Stimulated activated CD4-positive, alpha-beta T cell treated with anti-CD3 and anti-CD28 coated beads, TNF-alpha, amount 100 ng/mL, for 4 hours (primary cell): ENCODE data around the gene POU6F1.
"Not testable (repeated sequence)": the region's sequence is repeated elsewhere in the genome, so short reads cannot be mapped to it uniquely, and the experiment has no call there.

Experiments used
- DNase-seq, 3 experiments: peaks; one replicate each; pipeline ENCODE4 v3.0.0-alpha.2; 2020; ENCODE audit warnings: low read depth in 3 of 3

Gene POU6F1

DNA sequence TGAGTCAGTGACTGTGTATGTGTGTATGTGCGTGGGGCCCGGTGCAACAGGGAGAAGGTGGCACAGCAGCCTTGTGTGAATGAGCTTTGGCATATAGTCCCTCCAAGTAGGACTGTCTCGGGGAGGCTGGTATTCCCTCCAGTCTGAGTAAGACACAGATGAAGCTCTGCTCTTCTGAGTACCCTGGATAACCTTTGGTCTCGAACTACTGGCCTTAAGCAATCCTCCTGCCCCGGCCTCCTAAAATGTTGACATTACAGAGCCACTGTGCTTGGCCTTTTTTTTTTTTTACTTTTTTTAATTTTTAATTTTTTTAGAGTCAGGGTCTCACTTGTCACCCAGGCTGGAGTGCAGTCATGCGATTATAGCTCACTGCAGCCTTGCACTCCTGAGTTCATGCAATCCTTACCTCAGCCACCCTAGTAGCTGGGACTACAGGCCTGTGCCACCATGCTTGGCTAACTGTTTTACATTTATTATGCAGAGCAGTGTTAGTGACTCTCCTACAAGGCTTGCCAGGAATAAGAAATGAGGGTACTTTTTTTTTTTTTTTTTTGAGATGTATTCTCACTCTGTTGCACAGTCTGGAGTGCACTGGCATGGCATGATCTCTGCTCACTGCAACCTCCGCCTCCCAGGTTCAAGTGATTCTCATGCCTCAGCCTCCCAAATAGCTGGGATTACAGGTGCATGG, 11.4 kb upstream of the POU6F1 start:
- no peak for DNase-seq

DNA sequence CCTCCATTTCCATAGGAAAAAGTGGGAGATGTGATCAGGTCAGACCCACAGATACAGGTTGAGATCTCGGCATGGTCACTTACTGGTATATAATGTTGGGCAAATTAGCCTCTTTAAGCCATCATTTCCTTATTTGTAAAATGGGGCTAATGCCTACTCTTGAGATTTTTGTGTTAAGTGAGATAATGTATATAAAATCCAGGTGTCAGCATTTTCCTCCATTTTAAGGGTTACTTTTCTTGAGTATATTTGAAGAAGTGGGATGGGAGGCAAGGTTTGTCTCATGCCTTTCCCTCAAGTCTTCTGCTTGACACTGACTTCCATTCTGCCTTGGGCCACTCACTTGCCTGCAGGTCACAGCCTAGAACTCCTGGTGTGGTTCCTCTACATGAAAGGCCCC, 10.1 kb upstream of the POU6F1 start:
- DNase-seq, result no peak

DNA sequence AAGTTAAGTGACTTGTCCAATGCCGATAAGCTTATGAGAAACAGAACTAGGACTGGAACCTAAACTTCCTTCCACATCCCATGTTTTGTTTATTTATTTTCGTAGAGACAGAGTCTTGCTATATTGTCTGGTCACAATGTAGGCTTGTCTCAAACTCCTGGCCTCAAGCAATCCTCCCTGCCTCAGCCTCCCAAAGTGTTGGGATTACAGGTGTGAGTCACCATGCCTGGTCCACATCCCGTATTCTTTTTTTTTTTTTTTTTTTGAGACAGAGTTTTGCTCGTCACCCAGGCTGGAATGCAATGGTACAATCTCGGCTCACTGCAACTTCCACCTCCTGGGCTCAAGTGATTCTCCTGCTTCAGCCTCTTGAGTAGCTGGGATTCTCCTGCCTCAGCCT, 9.2 kb upstream of the POU6F1 start:
- DNase-seq, result not testable (repeated sequence)

DNA sequence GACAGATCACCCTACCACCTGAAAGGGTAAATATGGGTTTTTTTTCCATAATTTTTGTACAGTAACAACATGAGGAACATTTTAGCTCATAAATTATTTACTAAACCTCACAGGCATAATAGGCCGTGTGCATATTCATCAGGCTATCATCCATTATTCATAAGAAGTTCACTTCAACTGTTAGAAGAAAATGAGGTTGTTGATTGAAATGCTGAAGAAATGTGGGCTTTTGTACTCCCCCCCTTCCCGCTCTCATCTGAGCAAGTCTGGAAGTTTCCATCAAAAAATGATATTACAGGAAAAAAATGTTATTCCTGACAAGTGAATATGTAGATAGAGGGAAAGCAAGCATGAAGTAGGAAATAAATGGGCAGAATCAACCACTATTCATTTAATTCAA, 7.9 kb upstream of the POU6F1 start:
- DNase-seq, result no peak

DNA sequence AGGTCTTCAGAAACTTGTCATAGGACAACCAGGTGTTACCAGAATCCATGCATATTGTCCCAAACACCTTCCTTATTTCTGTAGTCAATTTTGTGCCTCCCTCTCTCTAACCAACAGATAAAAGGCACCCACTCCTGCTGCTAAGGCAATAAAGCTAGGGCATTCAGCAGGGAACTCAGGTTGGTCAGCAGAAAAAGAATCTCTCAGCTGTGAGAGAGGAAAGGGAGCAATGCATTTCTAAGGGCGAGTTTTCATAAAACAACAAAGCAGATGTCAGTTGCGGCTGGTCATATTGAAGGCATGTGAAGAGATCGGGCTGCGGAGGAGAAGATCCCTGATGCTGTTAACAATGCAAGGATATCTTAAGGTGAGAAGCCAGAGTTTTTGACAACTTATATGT, 7.4 kb upstream of the POU6F1 start:
- no peak for DNase-seq

DNA sequence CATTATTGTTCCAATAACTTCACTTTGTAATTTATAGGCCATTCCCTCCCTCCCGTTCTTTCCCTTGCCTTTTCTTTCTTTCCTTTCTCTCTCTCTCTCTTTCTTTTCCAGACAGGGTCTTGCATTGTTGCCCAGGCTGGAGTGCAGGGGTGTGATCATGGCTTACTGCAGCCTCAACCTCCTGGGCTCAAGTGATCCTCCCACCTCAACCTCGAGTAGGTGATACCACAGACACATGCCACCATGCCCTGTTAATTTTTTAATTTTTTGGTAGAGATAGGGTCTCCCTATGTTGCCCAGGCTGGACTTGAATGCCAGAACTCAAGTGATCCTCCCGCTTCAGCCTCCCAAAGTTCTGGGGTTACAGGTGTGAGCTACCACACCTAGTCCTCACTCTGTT, 6.8 kb upstream of the POU6F1 start:
- DNase-seq, result no peak

DNA sequence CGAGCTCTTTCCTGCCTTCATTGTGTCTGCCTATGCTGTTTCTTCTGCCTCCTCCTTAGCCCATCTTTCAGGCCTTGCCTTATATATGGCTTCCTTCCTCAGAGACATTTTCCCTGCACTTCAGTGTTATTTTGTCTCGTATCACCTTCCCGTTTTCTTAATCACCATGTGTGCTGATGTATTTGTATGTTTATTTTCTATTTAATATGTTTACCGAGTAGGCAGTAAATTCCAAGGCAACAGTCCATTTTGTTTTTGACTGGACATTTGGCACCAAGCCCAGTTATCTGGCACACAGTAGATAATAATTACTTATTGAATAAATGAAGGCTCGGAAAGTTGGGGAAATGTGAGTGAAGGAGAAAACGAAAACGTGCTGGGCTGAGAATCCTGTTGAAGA, 4.6 kb upstream of the POU6F1 start:
- DNase-seq, result no peak

DNA sequence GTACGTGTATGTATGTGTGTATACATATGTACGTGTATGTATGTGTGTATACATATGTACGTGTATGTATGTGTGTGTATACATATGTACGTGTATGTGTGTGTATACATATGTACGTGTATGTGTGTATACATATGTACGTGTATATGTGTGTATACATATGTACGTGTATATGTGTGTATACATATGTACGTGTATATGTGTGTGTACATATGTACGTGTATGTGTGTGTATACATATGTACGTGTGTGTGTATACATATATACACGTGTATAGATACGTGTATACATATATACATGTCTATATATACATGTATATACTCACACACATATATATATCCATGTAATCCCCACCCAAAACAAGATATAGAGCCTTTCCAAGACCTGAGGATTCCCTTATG, 2.0 kb upstream of the POU6F1 start:
- DNase-seq, result not testable (repeated sequence)

DNA sequence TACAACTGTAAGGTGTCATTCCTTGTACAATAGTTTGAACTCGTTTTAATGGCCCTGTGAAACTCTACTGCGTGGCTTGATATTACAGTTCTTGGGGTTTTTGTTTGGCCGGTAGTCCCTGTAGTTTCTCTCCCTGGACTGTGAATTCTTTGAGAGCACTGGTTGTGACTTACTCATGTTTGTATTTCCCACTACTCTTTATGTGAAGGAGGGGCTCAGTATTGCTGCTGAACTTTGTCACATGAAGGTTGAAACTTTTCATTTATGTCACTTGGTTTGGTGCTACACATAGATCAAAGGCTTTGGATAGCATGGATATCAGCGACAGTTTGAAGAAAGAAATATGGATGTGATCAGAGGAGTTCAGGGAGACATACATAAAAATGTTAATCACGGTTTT, 1.5 kb upstream of the POU6F1 start:
- no peak for DNase-seq

DNA sequence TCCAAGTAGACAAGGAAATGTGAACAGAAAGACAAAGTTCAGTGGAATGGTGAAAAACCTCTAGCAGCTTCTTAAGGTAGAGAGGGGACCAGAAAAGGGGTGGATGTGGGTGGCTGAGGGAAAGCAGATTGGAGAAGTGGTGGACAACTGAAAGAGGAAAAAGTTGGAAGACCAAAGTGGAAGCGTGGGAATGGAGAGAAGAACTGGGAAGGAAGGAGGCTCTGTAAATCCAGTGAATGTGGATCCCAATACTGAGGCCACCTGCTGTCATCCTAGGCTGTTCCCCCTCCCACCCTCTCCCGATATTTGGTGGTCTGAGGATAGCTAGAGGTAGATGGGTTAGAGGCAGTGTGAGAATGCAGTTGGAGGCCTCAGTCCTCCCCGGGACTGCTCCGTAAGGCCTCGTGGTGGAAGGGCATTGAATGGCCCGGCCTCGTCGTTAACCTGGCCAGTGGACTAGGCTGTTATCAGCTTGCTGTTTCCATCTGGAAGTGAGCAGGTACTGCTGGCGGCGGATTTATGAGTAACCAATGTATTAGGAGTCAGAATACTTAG, 822 bp upstream of the POU6F1 start:
- DNase-seq, result no peak

DNA sequence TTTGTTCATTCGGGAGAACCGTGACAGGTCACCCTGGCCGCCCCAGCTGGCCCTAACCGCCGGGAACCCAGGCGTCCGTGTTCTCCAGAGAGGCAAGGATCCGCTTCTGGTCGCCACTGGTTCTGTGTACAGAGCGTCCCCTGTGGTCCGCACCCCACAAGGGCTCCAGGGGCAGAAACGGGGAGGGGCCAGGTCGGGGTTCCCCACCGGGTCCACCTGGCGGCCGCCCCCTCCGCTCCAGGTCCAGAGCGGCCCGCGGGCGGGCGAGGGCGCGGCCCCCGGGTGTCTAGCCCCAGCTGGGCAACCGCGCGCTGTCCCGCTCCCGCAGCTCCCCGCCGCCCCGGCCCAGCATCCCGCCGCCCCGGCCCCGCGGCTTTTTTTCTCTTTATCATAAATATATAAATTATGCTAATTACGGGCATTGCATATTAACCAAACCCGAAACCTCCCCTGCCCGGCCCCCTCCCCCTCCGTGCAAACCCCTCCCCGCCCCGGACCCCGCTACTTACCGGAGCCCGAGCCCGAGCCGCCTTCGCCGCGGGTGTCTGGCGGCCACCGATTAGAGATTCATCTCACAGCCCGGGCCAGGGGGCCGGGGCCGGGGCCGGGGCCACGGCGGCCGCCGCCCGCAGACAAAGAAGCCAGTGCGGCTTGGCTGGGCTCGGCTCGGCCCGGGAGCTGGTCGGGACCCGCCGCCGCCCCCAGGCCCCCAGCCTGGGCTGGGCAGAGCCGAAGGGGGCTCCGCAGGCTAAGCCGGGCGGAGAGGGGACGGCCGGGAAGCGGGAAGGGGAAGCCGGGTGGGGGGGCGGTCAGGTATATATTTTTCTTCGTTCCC, 512 bp downstream of the POU6F1 start:
- DNase-seq, result peak; percentile 11 to 34 (median 28)

DNA sequence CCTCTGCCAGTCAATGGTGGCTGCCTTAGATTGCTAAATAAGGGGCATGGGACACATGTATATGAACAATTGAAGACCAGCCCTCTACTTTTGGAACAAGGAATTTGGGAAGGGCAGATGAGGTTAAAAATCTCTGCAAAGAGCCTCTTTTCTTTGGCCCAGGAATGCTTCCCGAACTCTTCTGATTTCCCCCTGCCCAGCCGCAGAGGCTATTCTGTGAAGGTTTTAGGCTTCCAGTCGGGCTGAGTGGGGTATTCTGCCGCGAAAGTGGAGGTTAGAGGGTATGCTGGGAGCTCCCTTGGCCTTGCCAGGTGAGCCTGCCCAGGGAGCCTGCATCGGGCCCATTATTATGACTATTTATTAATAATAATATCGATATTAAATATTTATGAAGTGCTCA, 1.2 kb downstream of the POU6F1 start:
- no peak for DNase-seq

DNA sequence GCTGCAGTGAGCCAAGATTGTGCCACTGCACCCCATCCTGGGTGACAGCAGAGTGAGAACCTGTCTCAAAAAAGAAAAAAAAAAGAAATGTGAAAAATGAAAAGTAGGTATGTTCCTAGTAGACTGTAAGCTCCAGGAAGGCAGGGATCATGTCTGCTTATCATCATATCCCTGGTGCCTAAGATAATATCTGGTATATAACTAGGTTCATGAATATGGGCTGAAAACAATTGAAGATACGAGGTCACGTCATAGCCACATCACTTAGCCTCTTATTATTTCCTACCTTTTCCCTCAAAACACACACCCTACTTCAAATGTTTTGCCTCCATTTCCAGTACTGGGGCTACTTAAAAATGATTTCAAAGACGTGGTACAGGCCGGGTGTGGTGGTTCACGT, 3.0 kb downstream of the POU6F1 start:
- DNase-seq, result no peak

DNA sequence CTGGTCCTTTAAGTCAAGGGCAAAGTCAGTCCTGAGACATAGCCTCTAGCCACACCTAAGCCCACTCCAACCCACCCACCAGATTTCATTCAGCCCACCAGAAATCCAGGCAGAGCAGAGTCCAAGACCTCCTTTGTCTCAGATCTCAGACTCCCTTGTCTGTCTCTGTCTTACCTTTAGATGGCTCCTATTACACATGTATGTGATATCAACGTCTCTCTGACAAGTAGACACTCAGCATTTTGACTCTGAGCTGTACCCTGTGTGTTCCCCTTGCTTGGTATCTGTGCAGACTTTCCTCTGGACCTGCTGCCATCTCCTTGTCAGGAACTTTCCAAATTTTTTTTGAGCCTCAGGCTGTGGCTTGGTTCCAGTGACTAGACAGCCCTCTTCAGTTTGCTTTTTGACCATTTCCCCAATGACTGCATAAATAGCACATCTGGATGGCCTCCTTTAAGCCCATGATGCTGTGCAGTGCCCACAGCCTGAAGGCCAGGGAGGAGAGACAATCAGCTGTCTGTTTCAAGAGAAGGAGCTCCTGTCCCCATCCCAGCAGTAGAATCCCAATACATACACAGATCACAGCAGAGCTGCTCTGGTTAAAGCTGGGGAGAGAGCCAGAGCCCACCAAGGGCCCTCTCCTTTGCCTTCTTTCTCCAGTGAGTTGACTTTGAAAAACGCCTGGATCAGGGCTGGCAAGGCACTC, 7.0 kb downstream of the POU6F1 start:
- DNase-seq, result no peak

DNA sequence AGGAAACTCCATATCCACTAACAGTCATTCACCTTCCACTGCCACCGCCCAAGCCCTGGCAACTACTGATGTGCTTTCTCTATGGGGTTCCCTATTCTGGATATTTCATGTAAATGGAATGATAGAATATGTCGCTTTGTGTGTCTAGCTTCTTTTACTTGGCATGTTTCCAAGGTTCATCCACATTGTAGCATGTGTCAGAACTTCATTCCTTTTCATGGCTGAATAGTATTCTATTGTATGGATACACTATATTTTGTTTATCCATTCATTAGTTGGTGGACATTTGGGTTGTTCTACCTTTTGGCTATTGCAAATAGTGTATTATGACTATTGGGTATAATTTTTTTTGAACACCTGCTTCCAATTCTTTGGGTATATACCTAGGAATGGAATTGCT, 8.6 kb downstream of the POU6F1 start:
- no peak for DNase-seq

DNA sequence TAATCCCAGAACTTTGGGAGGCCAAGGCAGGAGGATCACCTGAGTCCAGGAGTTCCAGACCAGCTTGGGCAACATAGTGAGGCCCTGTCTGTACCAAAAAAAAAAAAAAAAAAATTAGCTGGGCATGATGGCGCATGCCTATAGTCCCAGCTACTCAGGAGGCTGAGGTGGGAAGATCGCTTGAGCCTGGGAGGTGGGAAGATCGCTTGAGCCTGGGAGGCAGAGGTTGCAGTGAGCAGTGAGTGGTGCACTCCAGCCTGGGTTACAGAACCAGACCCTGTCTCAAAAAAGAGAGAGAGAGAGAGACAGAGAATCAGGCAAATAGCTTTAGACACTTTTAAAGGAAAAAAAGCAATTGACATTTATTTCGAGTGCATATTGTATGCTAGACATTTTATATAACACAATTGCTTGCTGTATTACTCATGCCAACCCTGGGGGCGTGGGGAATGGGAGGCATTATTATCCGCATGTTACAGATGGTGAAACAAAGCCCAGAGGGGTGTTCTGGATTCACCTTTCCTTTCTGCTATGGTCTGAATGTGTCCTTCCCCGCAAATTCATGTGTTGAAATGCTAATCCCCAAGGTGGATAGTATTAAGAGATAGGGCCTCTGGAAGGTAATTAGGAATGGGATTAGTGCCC, 9.7 kb downstream of the POU6F1 start:
- DNase-seq, result no peak

DNA sequence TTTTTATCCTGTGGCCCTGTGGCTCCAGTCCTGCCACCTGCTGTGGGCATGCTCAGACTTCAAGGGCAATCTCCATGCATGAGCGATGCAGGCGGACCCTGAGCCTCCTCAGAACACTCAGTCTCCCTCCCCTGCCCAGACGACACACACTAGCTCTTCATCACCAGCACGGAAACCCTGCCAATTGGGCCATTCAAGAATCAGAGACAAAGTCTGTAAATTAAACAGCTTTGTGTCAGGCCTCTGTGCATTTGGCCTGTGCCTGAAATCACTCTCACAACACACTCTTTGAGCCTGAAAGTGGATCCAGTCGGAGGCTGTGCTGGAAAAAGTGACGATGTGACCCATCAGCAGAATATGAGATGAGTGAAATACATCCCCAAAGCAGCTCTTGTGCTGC, 12.5 kb downstream of the POU6F1 start:
- no peak for DNase-seq

DNA sequence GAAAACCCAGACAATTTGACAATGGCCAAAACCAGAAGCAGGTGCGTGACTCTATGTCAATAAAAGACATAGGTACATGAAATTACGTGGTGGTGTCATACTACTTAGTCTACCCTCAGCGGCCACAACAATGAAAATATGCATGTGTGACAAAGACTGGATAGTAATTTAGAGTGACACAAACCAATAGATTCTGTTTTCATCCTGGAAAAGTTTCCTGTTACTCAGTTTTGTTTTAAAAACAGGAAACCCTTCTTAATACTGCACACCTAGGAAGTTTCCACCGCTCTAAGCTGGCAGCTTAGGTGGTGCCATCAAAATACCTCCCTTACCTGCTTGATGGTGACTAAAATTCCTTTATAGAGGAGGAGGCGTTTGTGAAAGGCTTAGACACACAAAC, 15.1 kb downstream of the POU6F1 start:
- no peak for DNase-seq

DNA sequence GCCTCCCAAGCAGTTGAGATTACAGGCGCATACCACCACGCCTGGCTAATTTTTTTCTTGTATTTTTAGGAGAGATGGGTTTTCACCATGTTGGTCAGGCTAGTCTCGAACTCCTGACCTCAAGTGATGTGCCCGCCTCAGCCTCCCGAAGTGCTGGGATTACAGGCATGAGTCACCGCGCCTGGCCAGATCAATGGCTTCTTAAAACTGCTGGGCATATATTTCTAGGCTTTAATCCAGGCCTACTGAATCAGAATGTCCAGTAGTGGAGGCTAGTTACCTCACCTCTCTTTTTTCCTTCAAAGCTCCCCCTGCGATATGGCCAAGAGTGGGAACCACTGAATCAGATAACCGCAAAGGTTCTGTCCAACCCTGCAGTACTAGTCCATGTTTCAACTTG, 17.1 kb downstream of the POU6F1 start:
- DNase-seq, result no peak

DNA sequence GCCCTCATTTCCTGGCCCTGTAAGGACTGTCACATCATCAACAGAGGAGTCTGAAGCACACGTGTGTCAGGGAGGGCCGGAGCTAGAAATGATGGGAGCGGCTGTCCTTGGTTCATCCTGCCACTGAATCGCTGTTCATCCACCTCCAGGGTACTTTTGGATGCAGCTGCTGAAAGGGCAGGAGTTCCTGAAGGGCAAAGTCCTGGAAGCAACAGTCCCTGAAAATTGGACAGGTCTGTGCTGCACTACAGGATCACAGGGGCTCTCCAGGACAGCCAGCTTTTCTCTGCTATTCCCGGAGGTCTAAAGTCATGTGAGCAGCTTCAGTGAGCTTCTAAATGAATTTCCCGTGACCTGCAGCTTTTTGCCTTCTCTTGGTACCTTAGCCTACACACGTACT, 17.7 kb downstream of the POU6F1 start:
- no peak for DNase-seq

DNA sequence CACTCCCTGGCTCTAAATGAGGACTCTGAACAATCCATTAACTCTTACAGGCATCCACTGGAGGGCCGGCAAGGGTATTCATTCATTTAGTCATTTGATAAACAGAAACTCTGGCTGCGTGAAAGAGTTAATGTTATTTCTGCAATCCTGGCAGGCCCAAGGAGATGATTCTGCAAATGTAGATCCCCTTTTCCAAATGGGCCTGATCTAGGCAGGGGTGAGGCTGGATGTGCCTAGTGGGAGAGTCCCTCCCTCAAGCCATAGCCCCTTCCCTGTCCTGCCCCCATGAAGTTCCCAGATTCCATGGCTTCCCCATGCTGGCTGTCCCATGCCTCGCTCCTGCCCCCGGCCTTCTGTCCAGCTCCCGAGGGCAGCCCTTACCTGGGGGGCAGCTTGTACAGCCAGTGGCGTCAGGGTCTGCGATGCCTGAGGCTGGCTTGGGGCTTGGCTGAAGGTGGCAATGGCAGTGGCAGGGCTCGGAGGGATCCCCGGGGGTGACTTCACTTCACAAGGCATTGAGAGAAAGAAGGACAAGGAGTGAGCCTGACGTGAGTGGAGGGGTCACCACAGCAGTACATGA, 18.4 kb downstream of the POU6F1 start:
- no peak for DNase-seq
